Prostate gland (tissue), 2 donors: ENCODE data around the gene UAP1L1.

Experiments
- CTCF ChIP-seq, 4 experiments: fragments of 200-600 bp in 2 of 4; fragments of 450-650 bp in 2 of 4; sonication (generic) in 2 of 4; IDR thresholded peaks; 1 replicate in 3 of 4; 2 replicates in 1 of 4; pipeline ENCODE4 v1.5.1; 2016 to 2019; ENCODE audit warnings: antibody characterized with exemption in 4 of 4, mild to moderate bottlenecking in 2 of 4, moderate library complexity in 2 of 4
- POLR2A ChIP-seq: fragments of 450-650 bp; IDR thresholded peaks from one replicate; pipeline ENCODE4 v1.6.1; 2016; ENCODE audit warnings: antibody characterized with exemption, mild to moderate bottlenecking

GRCh38 chr9:137127301-137128157 is 50.2 kb downstream of the UAP1L1 start:
- TF ChIP-seq CTCF (IDR thresholded peaks at IDR 0.05): no peak
- TF ChIP-seq POLR2A: no peak
